ENCODE results near the gene HDGFL1.

Gene HDGFL1

DNA sequence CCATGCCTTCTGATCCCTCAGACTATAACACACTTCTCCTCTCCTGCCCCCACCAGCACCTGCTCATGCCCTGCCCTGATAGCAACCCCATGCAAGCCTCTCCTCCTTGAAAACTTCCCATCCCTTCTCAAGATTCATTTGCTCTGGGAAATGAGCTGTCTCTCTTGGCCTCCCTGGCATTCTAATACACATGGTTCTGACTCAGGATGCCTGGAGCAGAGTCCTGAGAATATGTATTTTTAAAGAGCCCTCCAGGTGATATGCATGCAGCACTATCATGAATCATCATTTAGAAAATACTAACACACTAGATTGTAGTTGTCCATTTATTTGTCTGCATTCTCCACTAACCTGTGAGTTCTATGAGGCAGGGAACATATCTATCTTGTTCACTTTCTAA is 26.6 kb downstream of the HDGFL1 start:
- ChIA-PET POLR2A (ENCODE audit: low non-redundant PET) (no interaction called here), CTCF (no interaction called here)
- peak; percentile 18 for DNase-seq (ENCODE audit: low spot score)

DNA sequence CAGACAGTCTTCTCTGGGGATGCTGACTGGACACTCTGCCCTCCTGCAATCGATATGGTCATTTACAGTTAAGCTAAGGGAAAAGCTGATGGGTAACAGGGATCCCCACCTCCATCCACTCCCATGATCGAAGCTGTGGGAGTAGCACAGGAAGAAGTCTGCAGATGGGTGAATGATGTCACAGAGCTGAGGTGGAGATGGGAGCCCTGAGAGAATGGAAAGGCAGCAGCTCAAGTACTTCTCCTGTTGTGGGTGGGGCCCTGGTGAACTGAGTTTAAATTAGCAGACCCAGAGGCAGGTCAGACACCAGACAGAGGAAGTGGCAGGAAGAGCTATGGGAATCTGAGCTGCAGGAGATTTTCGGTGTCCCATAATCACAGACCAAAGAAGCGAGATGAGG is 29.0 kb downstream of the HDGFL1 start:
- no peak overlapping the region for H3K27ac ChIP-seq
- TF ChIP-seq, protein P1, sequence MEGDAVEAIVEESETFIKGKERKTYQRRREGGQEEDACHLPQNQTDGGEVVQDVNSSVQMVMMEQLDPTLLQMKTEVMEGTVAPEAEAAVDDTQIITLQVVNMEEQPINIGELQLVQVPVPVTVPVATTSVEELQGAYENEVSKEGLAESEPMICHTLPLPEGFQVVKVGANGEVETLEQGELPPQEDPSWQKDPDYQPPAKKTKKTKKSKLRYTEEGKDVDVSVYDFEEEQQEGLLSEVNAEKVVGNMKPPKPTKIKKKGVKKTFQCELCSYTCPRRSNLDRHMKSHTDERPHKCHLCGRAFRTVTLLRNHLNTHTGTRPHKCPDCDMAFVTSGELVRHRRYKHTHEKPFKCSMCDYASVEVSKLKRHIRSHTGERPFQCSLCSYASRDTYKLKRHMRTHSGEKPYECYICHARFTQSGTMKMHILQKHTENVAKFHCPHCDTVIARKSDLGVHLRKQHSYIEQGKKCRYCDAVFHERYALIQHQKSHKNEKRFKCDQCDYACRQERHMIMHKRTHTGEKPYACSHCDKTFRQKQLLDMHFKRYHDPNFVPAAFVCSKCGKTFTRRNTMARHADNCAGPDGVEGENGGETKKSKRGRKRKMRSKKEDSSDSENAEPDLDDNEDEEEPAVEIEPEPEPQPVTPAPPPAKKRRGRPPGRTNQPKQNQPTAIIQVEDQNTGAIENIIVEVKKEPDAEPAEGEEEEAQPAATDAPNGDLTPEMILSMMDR (conservative IDR thresholded peaks at IDR 0.05; ENCODE audit: low read depth): no peak
- DNase-seq (ENCODE audit: low spot score): no peak
- ChIA-PET POLR2A (ENCODE audit: low non-redundant PET) (no interaction called here), CTCF (interaction anchor here (0.6 kb wide), 1 partner anchor 100 kb away, joined by 3 read pairs; no protein-coding TSS in a partner anchor)

More for the DNA sequence above, 26.6 kb downstream of the HDGFL1 start:
- TF ChIP-seq, protein P1 (conservative IDR thresholded peaks at IDR 0.05; ENCODE audit: low read depth): no peak
- no peak overlapping the region for H3K27ac ChIP-seq

- DNase-seq (ENCODE audit: low spot score): no peak
- H3K27ac ChIP-seq: no peak overlapping the region
- TF ChIP-seq, protein P1 (conservative IDR thresholded peaks at IDR 0.05; ENCODE audit: low read depth): no peak
- POLR2A ChIA-PET (ENCODE audit: low non-redundant PET): no interaction called here
- CTCF ChIA-PET: no interaction called here
Observed at GRCh38 chr6:22600059-22600458, 30.7 kb downstream of the HDGFL1 start.

DNA sequence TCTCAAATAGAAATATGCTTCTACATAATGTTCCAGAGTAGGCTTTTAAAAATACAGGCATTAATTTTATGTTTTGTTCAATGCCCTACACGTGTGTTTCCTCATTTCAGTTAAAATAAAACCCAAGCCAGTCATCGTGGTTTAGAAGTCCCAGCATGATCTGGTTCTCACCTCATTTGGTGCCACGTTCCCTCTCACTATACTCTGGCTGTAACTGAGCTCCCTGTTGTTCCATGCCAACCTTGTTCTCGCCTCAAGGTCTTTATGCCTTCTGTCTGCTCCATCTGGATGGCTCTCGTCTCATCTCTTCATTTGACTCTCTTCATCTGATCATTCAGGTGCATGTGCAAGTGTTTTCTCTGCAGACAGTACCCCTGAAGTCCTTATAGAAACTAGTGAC is 32.6 kb downstream of the HDGFL1 start:
- no peak for DNase-seq (ENCODE audit: low spot score)
- TF ChIP-seq, protein P1 (conservative IDR thresholded peaks at IDR 0.05; ENCODE audit: low read depth): no peak
- ChIA-PET CTCF (no interaction called here), POLR2A (ENCODE audit: low non-redundant PET) (no interaction called here)
- no peak overlapping the region for H3K27ac ChIP-seq

GRCh38 chr6:22605736-22606135 is 36.4 kb downstream of the HDGFL1 start:
- ChIA-PET CTCF (no interaction called here), POLR2A (ENCODE audit: low non-redundant PET) (no interaction called here)
- no peak overlapping the region for H3K27ac ChIP-seq
- TF ChIP-seq, protein P1 (conservative IDR thresholded peaks at IDR 0.05; ENCODE audit: low read depth): no peak
- no peak for DNase-seq (ENCODE audit: low spot score)

DNA sequence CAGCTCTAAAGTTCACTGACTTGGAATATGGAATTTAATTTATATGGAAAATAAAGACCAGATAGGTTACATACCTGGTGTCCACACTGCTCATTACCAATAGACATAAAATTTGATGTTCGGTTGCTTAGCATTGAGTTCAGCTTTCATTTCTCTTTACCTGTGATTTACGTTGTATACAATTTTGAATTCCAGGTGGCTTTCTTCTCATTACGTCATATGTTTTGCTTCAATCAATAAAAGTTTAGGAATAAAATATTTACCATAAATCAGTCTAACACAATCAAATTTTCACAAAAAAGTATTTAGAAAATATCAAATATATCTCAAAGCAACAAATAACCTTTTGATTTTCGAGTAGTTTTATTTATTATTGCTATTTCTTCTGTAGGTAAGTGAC is 40.8 kb downstream of the HDGFL1 start:
- DNase-seq (ENCODE audit: low spot score): no peak
- TF ChIP-seq, protein P1 (conservative IDR thresholded peaks at IDR 0.05; ENCODE audit: low read depth): no peak
- H3K27ac ChIP-seq: no peak overlapping the region
- CTCF ChIA-PET: no interaction called here
- POLR2A ChIA-PET (ENCODE audit: low non-redundant PET): no interaction called here

GRCh38 chr6:22612236-22612635 is 42.9 kb downstream of the HDGFL1 start:
- DNase-seq (ENCODE audit: low spot score): no peak
- TF ChIP-seq, protein P1 (conservative IDR thresholded peaks at IDR 0.05; ENCODE audit: low read depth): no peak
- POLR2A ChIA-PET (ENCODE audit: low non-redundant PET): no interaction called here
- no peak overlapping the region for H3K27ac ChIP-seq
- CTCF ChIA-PET: no interaction called here
